Measurements from ENCODE around the gene FGFR2.

DNA sequence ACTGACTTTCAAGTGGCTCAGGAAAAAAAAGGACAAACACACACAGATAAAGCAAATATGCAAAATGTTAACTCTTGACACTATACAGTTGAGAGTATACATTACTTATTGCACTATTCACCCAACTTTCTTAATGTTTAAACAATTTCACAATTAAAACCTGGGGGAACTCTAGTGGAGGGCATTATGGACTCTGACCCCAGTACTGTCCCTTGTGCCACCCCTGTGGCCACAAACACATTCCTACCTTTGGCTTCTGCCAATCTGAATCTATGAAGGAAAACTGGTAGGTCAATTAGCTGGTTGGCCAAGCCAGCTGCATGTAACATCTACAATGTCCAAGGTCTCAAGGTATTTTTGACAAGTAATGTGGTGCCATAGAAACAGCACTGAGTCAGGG is 7.5 kb upstream of the FGFR2 start:
- TF ChIP-seq CTCF (IDR thresholded peaks at IDR 0.05; ENCODE audit: poor library complexity) (no peak), EZH2 (IDR thresholded peaks at IDR 0.05; ENCODE audit: borderline replicate concordance) (no peak), EZH2phosphoT487 (IDR thresholded peaks at IDR 0.05; ENCODE audit: low read depth, severe bottlenecking, unreplicated experiment) (no peak)
